K562 (cell line): ENCODE results near the gene ERN1.

ENCODE experiments used
- CHD2 ChIP-seq: IDR thresholded peaks from 2 replicates; pipeline ENCODE4 v1.6.1; 2011; ENCODE audit warnings: low read depth, low read length
- PHB2 ChIP-seq: fragments of 450-650 bp; IDR thresholded peaks from 2 replicates; pipeline ENCODE4 v1.6.1; 2017; ENCODE audit warnings: low read depth
- POLR2AphosphoS5 ChIP-seq: IDR thresholded peaks from 2 replicates; pipeline ENCODE4 v1.6.1; 2011; ENCODE audit warnings: mild to moderate bottlenecking, low read depth, low read length, moderate library complexity; ENCODE audit not compliant: control insufficient read depth, insufficient read depth
- ZBTB40 ChIP-seq, 2 experiments: fragments of 450-650 bp in 1 of 2; sonication (generic) in 1 of 2; formaldehyde crosslinking in 1 of 2; IDR thresholded peaks; 2 replicates each; pipeline versions ENCODE4 v1.7.1 to v1.9.0; 2016 to 2022; ENCODE audit warnings: inconsistent platforms in 1 of 2, mild to moderate bottlenecking in 1 of 2, missing genetic modification reagents in 1 of 2
- ZBTB9 ChIP-seq: fragments of 450-650 bp; formaldehyde crosslinking; IDR thresholded peaks from 2 replicates; pipeline ENCODE4 v1.4.0; 2020; ENCODE audit warnings: mild to moderate bottlenecking, moderate library complexity

GRCh38 chr17:64134216-64134970, 4.4 kb upstream of the ERN1 start:
- TF ChIP-seq CHD2, result no peak
- TF ChIP-seq POLR2AphosphoS5, result no peak
- no peak for TF ChIP-seq ZBTB9 (CRISPR knock-in tag)
- no peak for TF ChIP-seq PHB2
- TF ChIP-seq ZBTB40 (IDR thresholded peaks at IDR 0.05), result no peak
- no peak for TF ChIP-seq ZBTB40 (CRISPR knock-in tag; IDR thresholded peaks at IDR 0.05)
